Keratinocyte (primary cell): Measurements from ENCODE around the gene SLC3A2. TPM values are rescaled to one million over a fixed set of nuclear protein-coding genes. Genes with fewer than 3 reads are reported as not detected.

Experiments used
- DNase-seq: peaks from one replicate; pipeline ENCODE4 v3.0.0-alpha.2; 2011; ENCODE audit warnings: low read depth, missing footprints, low spot score
- FAIRE-seq: peaks from 2 replicates; lab custom pipeline; 2011; peaks lifted over from hg19 to GRCh38; lab: Jason Lieb, UNC
- H2AFZ ChIP-seq: 2 replicates; pipeline ENCODE4 v1.6.0; 2012; ENCODE audit warnings: low read length, control low read depth, inconsistent platforms; ENCODE audit not compliant: control insufficient read depth
- H3K27ac ChIP-seq: 2 replicates; pipeline ENCODE4 v1.5.1; 2011; ENCODE audit warnings: low read length; ENCODE audit not compliant: control insufficient read depth, insufficient read depth
- H3K27me3 ChIP-seq: 3 replicates; pipeline ENCODE4 v1.6.0; 2011; ENCODE audit warnings: low read length; ENCODE audit not compliant: control insufficient read depth, insufficient read depth; ENCODE audit errors: extremely low read depth
- H3K36me3 ChIP-seq, 2 experiments: 2 replicates in 1 of 2; 3 replicates in 1 of 2; pipeline ENCODE4 v1.5.1; 2011; ENCODE audit warnings: low read length in 2 of 2, mild to moderate bottlenecking in 1 of 2; ENCODE audit not compliant: control insufficient read depth in 2 of 2, insufficient read depth in 2 of 2; ENCODE audit errors: extremely low read depth in 1 of 2
- H3K4me1 ChIP-seq: 3 replicates; pipeline ENCODE4 v1.5.1; 2011; ENCODE audit warnings: low read length; ENCODE audit not compliant: control insufficient read depth, insufficient read depth; ENCODE audit errors: extremely low read depth
- H3K4me2 ChIP-seq: 3 replicates; pipeline ENCODE4 v1.6.0; 2011; ENCODE audit warnings: low read depth, low read length; ENCODE audit not compliant: control insufficient read depth, insufficient read depth; ENCODE audit errors: extremely low read depth
- H3K4me3 ChIP-seq, 3 experiments: fragments of 200-600 bp in 1 of 3; sonication (generic) in 1 of 3; 2 replicates in 2 of 3; 3 replicates in 1 of 3; pipeline ENCODE4 v1.5.1; 2011 to 2016; ENCODE audit warnings: low read length in 3 of 3, mild to moderate bottlenecking in 3 of 3, control low read depth in 2 of 3, inconsistent platforms in 1 of 3, low read depth in 1 of 3, mixed read lengths in 1 of 3, mixed run types in 1 of 3, moderate library complexity in 1 of 3; ENCODE audit not compliant: control insufficient read depth in 2 of 3, insufficient read depth in 2 of 3; ENCODE audit errors: extremely low read depth in 1 of 3
- H3K79me2 ChIP-seq: 2 replicates; pipeline ENCODE4 v1.6.0; 2012; ENCODE audit warnings: low read length; ENCODE audit not compliant: control insufficient read depth, insufficient read depth
- H3K9ac ChIP-seq: 3 replicates; pipeline ENCODE4 v1.6.0; 2011; ENCODE audit warnings: low read length; ENCODE audit not compliant: control insufficient read depth, insufficient read depth; ENCODE audit errors: extremely low read depth
- H3K9me1 ChIP-seq: 3 replicates; pipeline ENCODE4 v1.6.0; 2011; ENCODE audit warnings: low read length; ENCODE audit not compliant: control insufficient read depth, insufficient read depth; ENCODE audit errors: extremely low read depth
- H3K9me3 ChIP-seq: 2 replicates; pipeline ENCODE4 v1.5.1; 2012; ENCODE audit warnings: low read depth, low read length; ENCODE audit not compliant: control insufficient read depth
- H4K20me1 ChIP-seq: 3 replicates; pipeline ENCODE4 v1.6.0; 2011; ENCODE audit warnings: low read length; ENCODE audit not compliant: control insufficient read depth, insufficient read depth; ENCODE audit errors: extremely low read depth
- EZH2 ChIP-seq: IDR thresholded peaks from one replicate; pipeline ENCODE4 v1.6.1; 2012; ENCODE audit warnings: inconsistent platforms, mild to moderate bottlenecking, low read length, moderate library complexity
- dilution Hi-C: fragments of 300-500 bp; cut with MboI; formaldehyde crosslinking; loops from one replicate; pipeline ENCODE4 v1.7.0; 2020; ENCODE audit warnings: low sequenced_read_pairs; ENCODE audit not compliant: extremely low pct_ligation_motif_present
- polyA plus RNA-seq, 5 experiments: library from polyadenylated mRNA; depleted of rRNA in 3 of 5; stranded (reverse) in 3 of 5; stranded (forward) in 1 of 5; unstranded in 1 of 5; fragments of >200 nt; gene quantifications; 1 replicate in 1 of 5; 2 replicates in 3 of 5; 3 replicates in 1 of 5; pipeline versions ENCODE4 v1.2.1 to v1.2.3, GENCODE V29; 2011 to 2012; ENCODE audit warnings: missing spikeins in 2 of 5, low read depth in 1 of 5, low replicate concordance in 1 of 5
- TF ChIP-seq, protein P1 (sequence below), 3 experiments: IDR thresholded peaks in 1 of 3; conservative IDR thresholded peaks in 1 of 3; optimal IDR thresholded peaks in 1 of 3; 2 replicates in 2 of 3; 3 replicates in 1 of 3; pipeline versions ENCODE3 to v1.5.1; 2011; ENCODE audit warnings: low read length in 3 of 3, mild to moderate bottlenecking in 3 of 3, moderate library complexity in 2 of 3, control low read depth in 1 of 3, inconsistent platforms in 1 of 3; ENCODE audit not compliant: insufficient read depth in 2 of 3; ENCODE audit errors: extremely low read depth in 1 of 3

SLC3A2 gene
- polyA plus RNA-seq, 1 donor (not counting 4 experiments of a cell fraction or from before 2014, with no cell fraction given), result 469 TPM

DNA sequence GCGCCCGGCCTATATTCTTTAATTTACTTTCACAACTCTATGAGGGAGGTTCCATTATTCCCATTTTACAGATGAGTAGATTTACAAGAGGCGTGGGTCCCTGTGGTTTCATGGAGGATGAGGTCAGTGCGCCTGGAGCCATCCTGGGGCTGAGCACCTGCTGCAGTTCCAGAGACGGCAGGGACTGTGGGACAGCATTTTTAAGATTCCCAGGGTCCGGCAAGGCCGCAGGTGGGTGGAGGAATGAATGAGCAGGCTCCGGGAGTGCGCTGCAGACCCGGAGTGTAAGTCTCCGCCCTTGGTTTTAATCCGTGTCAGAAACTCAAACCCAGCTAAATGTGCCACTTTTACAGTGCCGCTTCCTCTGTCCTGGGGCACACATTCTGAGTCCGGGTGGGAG is 44.6 kb downstream of the SLC3A2 start:
- no peaks in the 10 kb centered on the region for H3K9me1 ChIP-seq
- DNase-seq (no peak), FAIRE-seq (no peak)
- TF ChIP-seq, protein P1, sequence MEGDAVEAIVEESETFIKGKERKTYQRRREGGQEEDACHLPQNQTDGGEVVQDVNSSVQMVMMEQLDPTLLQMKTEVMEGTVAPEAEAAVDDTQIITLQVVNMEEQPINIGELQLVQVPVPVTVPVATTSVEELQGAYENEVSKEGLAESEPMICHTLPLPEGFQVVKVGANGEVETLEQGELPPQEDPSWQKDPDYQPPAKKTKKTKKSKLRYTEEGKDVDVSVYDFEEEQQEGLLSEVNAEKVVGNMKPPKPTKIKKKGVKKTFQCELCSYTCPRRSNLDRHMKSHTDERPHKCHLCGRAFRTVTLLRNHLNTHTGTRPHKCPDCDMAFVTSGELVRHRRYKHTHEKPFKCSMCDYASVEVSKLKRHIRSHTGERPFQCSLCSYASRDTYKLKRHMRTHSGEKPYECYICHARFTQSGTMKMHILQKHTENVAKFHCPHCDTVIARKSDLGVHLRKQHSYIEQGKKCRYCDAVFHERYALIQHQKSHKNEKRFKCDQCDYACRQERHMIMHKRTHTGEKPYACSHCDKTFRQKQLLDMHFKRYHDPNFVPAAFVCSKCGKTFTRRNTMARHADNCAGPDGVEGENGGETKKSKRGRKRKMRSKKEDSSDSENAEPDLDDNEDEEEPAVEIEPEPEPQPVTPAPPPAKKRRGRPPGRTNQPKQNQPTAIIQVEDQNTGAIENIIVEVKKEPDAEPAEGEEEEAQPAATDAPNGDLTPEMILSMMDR (optimal IDR thresholded peaks at IDR 0.05 in 1 of 3, IDR thresholded peaks at IDR 0.05 in 1 of 3, conservative IDR thresholded peaks at IDR 0.05 in 1 of 3; ENCODE audit: extremely low read depth in 1 of 3, insufficient read depth in 2 of 3, low read length in 3 of 3), result no peak
- no peak for TF ChIP-seq EZH2
- H3K9ac ChIP-seq, result no peak overlapping the region
- no peak overlapping the region for H3K27ac ChIP-seq
- dilution Hi-C loops, result no loop called here
- no peaks in the 10 kb centered on the region for H4K20me1 ChIP-seq
- H3K4me2 ChIP-seq, result no peak overlapping the region
- no peaks in the 10 kb centered on the region for H3K9me3 ChIP-seq
- H3K79me2 ChIP-seq, result no peaks in the 10 kb centered on the region
- peaks cover 78% of the 10 kb centered on the region for H3K27me3 ChIP-seq
- H3K36me3 ChIP-seq, result no peaks in the 10 kb centered on the region
- no peak overlapping the region for H3K4me3 ChIP-seq
- no peak overlapping the region for H2AFZ ChIP-seq
- H3K4me1 ChIP-seq, result peaks cover 18% of the 10 kb centered on the region

DNA sequence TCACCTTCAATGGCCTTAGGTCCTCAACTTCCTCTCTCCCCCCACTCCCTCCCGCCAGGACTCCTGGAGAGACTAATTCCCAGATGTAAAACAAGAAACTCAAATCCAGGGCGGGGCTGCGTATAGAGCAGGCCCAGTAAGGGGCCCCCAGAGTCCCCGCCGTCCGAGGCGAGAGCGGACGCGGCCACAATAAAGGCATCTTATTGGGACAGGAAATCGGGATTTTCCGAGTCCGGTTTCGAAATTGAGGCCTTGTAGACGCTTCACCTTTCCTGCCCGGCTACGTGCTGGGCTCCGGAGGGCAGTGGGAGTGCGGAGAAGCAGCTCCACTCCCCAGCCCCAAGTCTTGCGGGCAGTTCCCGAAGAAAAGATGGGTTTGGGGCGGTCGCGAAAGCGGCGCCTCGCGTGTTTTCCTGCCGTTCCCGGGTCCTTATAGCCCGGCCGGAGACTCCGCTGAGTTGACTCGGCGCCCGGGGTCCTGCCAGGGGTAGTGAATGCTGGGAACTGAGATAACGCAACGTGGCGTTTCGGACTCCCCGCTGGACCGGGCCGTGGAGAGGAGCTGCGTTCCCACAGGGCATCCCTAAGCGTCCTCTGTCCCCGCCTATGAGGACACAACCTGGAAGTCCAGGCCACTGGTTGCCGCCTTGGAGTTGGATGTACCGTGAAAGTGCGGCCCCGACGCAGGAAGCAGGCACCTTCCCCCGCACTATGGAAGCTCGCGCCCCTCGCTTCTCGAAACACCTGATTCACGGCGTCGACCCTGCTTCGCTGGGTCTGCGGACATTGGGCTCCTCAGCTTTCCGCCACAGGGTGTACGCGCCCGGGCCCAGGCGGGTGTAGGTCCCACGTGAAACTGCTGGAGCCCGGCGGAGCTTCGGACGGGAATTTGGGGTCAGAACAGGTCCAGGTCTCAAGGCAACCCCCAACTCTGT is 45.3 kb downstream of the SLC3A2 start:
- H3K36me3 ChIP-seq, result no peaks in the 10 kb centered on the region
- H3K4me3 ChIP-seq, result no peak overlapping the region
- H3K9me1 ChIP-seq, result no peaks in the 10 kb centered on the region
- FAIRE-seq (no peak), DNase-seq (no peak)
- H3K4me2 ChIP-seq, result no peak overlapping the region
- no peaks in the 10 kb centered on the region for H3K9me3 ChIP-seq
- H3K4me1 ChIP-seq, result peaks cover 18% of the 10 kb centered on the region
- peaks cover 74% of the 10 kb centered on the region for H3K27me3 ChIP-seq
- H3K79me2 ChIP-seq, result no peaks in the 10 kb centered on the region
- no peak overlapping the region for H2AFZ ChIP-seq
- H4K20me1 ChIP-seq, result no peaks in the 10 kb centered on the region
- dilution Hi-C loops, result no loop called here
- H3K27ac ChIP-seq, result no peak overlapping the region
- no peak overlapping the region for H3K9ac ChIP-seq
- TF ChIP-seq EZH2, result no peak
- TF ChIP-seq, protein P1 (optimal IDR thresholded peaks at IDR 0.05 in 1 of 3, IDR thresholded peaks at IDR 0.05 in 1 of 3, conservative IDR thresholded peaks at IDR 0.05 in 1 of 3; ENCODE audit: extremely low read depth in 1 of 3, insufficient read depth in 2 of 3, low read length in 3 of 3), result no peak
